BLaER1 treated with 17β-estradiol and CSF1 and Interleukin-3, amounts not matched to agents 10 nM and 100 nM (cell line): ENCODE data around the gene ADCY3.
A peak's percentile ranks its signal among the peaks of the same experiment; 100 is the strongest.

Source experiments
- H3K27ac ChIP-seq, 11 experiments: shearing (Covaris generic); formaldehyde crosslinking; 2 replicates each; pipeline ENCODE4 v1.8.1; 2022
- H3K27me3 ChIP-seq, 11 experiments: shearing (Covaris generic); formaldehyde crosslinking; 2 replicates each; pipeline ENCODE4 v1.8.1; 2022
- H3K36me3 ChIP-seq, 11 experiments: shearing (Covaris generic); formaldehyde crosslinking; 2 replicates each; pipeline ENCODE4 v1.8.1; 2022
- H3K4me1 ChIP-seq, 10 experiments: shearing (Covaris generic); formaldehyde crosslinking; 2 replicates each; pipeline ENCODE4 v1.8.1; 2022
- H3K4me2 ChIP-seq, 11 experiments: shearing (Covaris generic); formaldehyde crosslinking; 2 replicates each; pipeline ENCODE4 v1.8.1; 2022
- H3K4me3 ChIP-seq, 10 experiments: shearing (Covaris generic); formaldehyde crosslinking; 2 replicates each; pipeline ENCODE4 v1.8.1; 2022
- H3K9ac ChIP-seq, 11 experiments: shearing (Covaris generic); formaldehyde crosslinking; 2 replicates each; pipeline ENCODE4 v1.8.1; 2022
- H3K9me3 ChIP-seq, 11 experiments: shearing (Covaris generic); formaldehyde crosslinking; replicated peaks in 1 of 11; 2 replicates each; pipeline ENCODE4 v1.8.1; 2022
- H4K20me1 ChIP-seq, 11 experiments: shearing (Covaris generic); formaldehyde crosslinking; 2 replicates each; pipeline ENCODE4 v1.8.1; 2022
- Cebpa-rat ChIP-seq, 11 experiments: shearing (Covaris generic); IDR thresholded peaks; 2 replicates each; pipeline ENCODE4 v1.8.1; 2022

ADCY3 gene

DNA sequence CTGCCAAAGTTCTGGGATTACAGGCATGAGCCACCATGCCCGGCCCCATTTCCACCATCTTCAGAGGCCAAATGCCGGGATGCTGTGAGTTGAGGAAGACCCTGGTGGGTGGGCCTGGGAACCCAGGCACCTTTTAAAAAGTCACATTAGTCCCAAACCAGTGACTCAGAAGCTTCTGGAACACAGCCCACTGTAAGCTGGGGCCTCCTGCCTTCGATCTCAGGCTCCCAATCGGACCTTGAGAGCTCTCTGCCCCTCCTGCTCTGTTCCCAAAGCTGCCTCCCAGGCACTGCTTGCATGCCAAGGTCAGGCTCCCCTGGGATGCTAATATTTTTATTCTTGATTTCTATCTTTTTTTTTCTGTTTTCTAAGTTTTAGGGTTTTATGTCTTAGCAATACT is 4.2 kb downstream of the ADCY3 start:
- Histone ChIP-seq H3K27me3 (peaks cover 0 to 4% (median 0%) of the 10 kb centered on the region in 11 experiments; a peak in 5 of 22 replicates), H3K27ac (no peak overlapping the region), H3K4me3 (no peak overlapping the region), H4K20me1 (peaks cover 0 to 67% (median 50%) of the 10 kb centered on the region in 11 experiments; a peak in 18 of 22 replicates), H3K9me3 (peaks cover under 1 to 10% (median 4%) of the 10 kb centered on the region in 11 experiments; a peak in 12 of 22 replicates), H3K36me3 (peaks cover 0 to 63% (median 27%) of the 10 kb centered on the region in 11 experiments; a peak in 19 of 22 replicates), H3K4me2 (peak overlapping the region in 7 of 11 experiments; percentile 26 to 99 (median 94); a peak in 8 of 22 replicates), H3K4me1 (peaks cover 30 to 61% (median 47%) of the 10 kb centered on the region in 10 experiments), H3K9ac (no peak overlapping the region)
- TF ChIP-seq Cebpa-rat (IDR thresholded peaks at IDR 0.05), result no peak

DNA sequence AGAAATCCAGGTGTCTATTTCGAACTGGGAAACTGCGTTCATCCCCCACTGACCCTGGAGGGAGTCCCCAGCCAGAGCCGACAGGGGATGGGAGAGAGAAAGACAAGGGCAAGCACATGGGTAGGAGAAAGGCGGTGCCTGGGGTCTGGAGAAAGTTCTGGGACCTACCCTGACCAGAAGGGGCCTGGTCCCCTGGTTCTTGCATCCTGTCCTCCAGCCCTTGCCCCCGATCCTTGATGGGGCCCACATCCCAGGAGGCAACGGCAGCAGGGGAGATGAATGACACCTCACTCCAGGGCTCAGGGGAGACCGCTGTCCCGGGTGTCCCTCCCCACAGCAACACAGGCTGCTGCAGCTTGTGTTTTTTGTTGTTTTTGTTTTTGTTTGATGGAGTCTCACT is 4.9 kb downstream of the ADCY3 start:
- Histone ChIP-seq H3K36me3 (peaks cover 2 to 69% (median 33%) of the 10 kb centered on the region in 11 experiments; a peak in 20 of 22 replicates), H3K27me3 (no peaks in the 10 kb centered on the region), H3K9ac (peak overlapping the region in 2 of 11 experiments; percentile 24 to 31; a peak in 2 of 22 replicates), H3K4me2 (peak overlapping the region in 8 of 11 experiments; percentile 12 to 96 (median 32); a peak in 10 of 22 replicates), H3K4me1 (peaks cover 30 to 61% (median 46%) of the 10 kb centered on the region in 10 experiments), H4K20me1 (peaks cover 0 to 67% (median 50%) of the 10 kb centered on the region in 11 experiments; a peak in 18 of 22 replicates), H3K4me3 (no peak overlapping the region), H3K9me3 (peaks cover 7 to 16% (median 10%) of the 10 kb centered on the region in 11 experiments; a peak in 16 of 22 replicates), H3K27ac (no peak overlapping the region)
- TF ChIP-seq Cebpa-rat (IDR thresholded peaks at IDR 0.05), result no peak

DNA sequence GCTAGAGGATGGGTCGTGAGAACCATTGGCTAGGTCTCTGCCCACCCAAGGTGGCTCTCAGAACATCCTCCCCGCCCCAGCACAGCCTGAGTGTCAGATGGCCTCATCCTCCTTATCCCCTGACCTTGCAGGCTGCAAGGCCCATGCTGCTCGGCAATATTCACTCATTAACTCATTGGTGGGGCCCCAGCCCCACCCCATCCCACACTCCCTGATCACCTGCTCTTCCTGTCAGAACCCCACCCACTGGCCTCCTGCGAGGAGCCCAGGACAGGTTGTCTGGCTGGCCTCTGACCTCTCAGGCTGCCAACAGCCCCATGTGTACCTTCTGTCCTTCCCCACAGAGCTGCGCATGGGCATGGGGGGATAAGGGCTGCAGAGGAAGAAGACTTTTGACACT is 5.3 kb downstream of the ADCY3 start:
- peak overlapping the region in 7 of 11 experiments; percentile 12 to 96 (median 32); a peak in 5 of 22 replicates for H3K4me2 ChIP-seq
- H3K27me3 ChIP-seq, result no peaks in the 10 kb centered on the region
- no peak overlapping the region for H3K27ac ChIP-seq
- H3K36me3 ChIP-seq, result peaks cover 6 to 74% (median 38%) of the 10 kb centered on the region in 11 experiments; a peak in 20 of 22 replicates
- no peak overlapping the region for H3K4me3 ChIP-seq
- peaks cover 0 to 67% (median 50%) of the 10 kb centered on the region in 11 experiments; a peak in 18 of 22 replicates for H4K20me1 ChIP-seq
- H3K9ac ChIP-seq, result 0 out of 22 replicates have a peak overlapping the region, but pooled peaks of 2 of the 11 experiments have one; percentile 24 to 31
- no peak for TF ChIP-seq Cebpa-rat (IDR thresholded peaks at IDR 0.05)
- H3K4me1 ChIP-seq, result peaks cover 30 to 61% (median 46%) of the 10 kb centered on the region in 10 experiments
- H3K9me3 ChIP-seq, result peaks cover 7 to 20% (median 14%) of the 10 kb centered on the region in 11 experiments; a peak in 16 of 22 replicates

DNA sequence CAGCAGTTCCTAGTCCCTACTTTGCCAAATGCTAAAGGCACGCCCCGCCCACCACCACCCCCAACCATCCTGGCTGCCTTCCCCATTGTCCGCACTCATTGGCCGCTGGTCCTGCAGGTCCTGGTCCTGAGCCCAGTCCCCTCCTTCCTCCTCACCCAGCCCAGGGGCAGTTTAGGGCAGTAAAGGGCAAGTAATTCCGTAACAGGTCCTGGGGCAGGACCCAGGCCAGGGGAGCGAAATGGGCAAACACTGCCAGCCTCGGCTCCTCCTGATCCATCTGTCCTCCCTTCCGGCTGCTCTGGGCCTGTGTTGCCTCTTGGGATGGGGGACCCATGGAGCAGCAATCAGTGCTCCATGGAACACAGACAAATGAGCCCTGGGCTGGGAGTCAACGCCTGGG is 6.1 kb downstream of the ADCY3 start:
- Histone ChIP-seq H3K4me2 (no peak overlapping the region), H3K27me3 (no peaks in the 10 kb centered on the region), H3K4me1 (peaks cover 24 to 55% (median 41%) of the 10 kb centered on the region in 10 experiments), H3K4me3 (no peak overlapping the region), H3K27ac (no peak overlapping the region), H4K20me1 (peaks cover 0 to 65% (median 46%) of the 10 kb centered on the region in 11 experiments; a peak in 18 of 22 replicates), H3K9me3 (peaks cover 7 to 21% (median 14%) of the 10 kb centered on the region in 11 experiments; a peak in 16 of 22 replicates), H3K9ac (no peak overlapping the region), H3K36me3 (peaks cover 6 to 81% (median 44%) of the 10 kb centered on the region in 11 experiments; a peak in 20 of 22 replicates)
- TF ChIP-seq Cebpa-rat (IDR thresholded peaks at IDR 0.05), result no peak

DNA sequence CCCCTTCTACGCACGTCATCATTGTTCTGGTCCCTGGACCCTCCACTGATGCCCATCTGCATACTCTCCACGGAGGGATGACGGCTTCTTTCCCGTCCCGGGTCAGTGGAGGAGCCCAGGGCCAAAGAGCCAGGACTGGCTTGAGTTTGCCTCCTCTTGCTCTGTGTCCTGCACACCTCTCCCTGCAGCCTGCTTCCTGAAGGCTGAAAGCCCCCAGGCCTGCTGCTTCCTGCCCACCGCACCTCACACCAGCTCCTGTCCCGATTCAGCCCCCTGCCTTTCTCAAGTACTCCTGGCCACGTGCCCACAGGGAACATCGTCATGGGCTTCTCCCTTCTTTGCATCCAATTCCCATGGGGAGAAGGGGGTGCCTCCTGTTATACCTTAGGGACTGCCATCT is 7.1 kb downstream of the ADCY3 start:
- Histone ChIP-seq H3K4me2 (no peak overlapping the region), H3K9me3 (peaks cover 7 to 21% (median 14%) of the 10 kb centered on the region in 11 experiments; a peak in 16 of 22 replicates), H3K4me3 (no peak overlapping the region), H3K36me3 (peaks cover 6 to 80% (median 44%) of the 10 kb centered on the region in 11 experiments; a peak in 20 of 22 replicates), H4K20me1 (peaks cover 0 to 60% (median 36%) of the 10 kb centered on the region in 11 experiments; a peak in 18 of 22 replicates), H3K27me3 (no peaks in the 10 kb centered on the region), H3K9ac (no peak overlapping the region), H3K27ac (no peak overlapping the region), H3K4me1 (peaks cover 15 to 46% (median 32%) of the 10 kb centered on the region in 10 experiments)
- no peak for TF ChIP-seq Cebpa-rat (IDR thresholded peaks at IDR 0.05)

DNA sequence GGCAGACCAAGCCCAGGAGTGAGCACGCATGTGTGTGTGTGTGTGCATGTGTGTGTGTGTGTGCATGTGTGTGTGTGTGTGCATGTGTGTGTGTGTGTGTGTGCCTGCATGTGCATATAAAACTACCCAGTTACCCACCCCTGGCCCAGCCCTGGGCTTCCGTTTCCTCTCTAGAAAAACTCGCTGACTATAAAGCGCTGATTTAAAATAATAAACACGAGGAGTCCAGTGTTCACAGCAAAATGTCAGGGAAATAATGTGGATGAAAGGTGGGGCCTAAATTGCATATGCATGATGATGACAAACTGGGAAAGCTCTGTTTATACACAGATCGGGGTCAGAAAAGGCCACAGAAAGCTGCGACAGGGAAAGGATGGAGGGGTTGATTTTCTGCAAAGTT is 7.5 kb downstream of the ADCY3 start:
- Histone ChIP-seq H4K20me1 (peaks cover 0 to 55% (median 32%) of the 10 kb centered on the region in 11 experiments; a peak in 17 of 22 replicates), H3K36me3 (peaks cover 6 to 76% (median 45%) of the 10 kb centered on the region in 11 experiments; a peak in 20 of 22 replicates), H3K9me3 (peaks cover 7 to 21% (median 14%) of the 10 kb centered on the region in 11 experiments; a peak in 16 of 22 replicates), H3K27ac (no peak overlapping the region), H3K4me1 (peaks cover 12 to 42% (median 31%) of the 10 kb centered on the region in 10 experiments), H3K27me3 (no peaks in the 10 kb centered on the region), H3K9ac (no peak overlapping the region), H3K4me3 (no peak overlapping the region), H3K4me2 (no peak overlapping the region)
- TF ChIP-seq Cebpa-rat (IDR thresholded peaks at IDR 0.05), result no peak

DNA sequence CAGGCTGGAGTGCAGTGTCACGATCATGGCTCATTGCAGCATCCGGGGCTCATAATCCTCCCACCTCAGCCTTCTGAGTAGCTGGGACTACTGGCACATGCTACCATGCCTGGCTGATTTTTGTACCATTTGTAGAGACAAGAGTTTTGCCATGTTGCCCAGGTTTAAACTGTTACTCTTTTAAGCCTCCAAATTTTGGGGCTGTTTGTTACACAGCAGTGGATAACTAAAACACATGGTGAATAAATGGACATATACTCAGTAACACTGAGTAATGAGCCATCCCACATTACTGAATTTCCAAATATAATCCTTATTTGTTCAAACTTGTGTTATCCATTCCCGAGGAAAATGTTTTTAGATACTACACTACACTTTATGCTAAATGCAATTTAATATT is 9.8 kb downstream of the ADCY3 start:
- Histone ChIP-seq H3K36me3 (peaks cover 6 to 80% (median 50%) of the 10 kb centered on the region in 11 experiments; a peak in 20 of 22 replicates), H3K9ac (no peak overlapping the region), H3K4me3 (no peak overlapping the region), H3K27ac (no peak overlapping the region), H4K20me1 (peaks cover 0 to 34% (median 15%) of the 10 kb centered on the region in 11 experiments; a peak in 15 of 22 replicates), H3K27me3 (no peaks in the 10 kb centered on the region), H3K9me3 (peaks cover 7 to 21% (median 14%) of the 10 kb centered on the region in 11 experiments; a peak in 16 of 22 replicates), H3K4me2 (no peak overlapping the region), H3K4me1 (peaks cover 10 to 31% (median 22%) of the 10 kb centered on the region in 10 experiments)
- TF ChIP-seq Cebpa-rat (IDR thresholded peaks at IDR 0.05), result no peak

DNA sequence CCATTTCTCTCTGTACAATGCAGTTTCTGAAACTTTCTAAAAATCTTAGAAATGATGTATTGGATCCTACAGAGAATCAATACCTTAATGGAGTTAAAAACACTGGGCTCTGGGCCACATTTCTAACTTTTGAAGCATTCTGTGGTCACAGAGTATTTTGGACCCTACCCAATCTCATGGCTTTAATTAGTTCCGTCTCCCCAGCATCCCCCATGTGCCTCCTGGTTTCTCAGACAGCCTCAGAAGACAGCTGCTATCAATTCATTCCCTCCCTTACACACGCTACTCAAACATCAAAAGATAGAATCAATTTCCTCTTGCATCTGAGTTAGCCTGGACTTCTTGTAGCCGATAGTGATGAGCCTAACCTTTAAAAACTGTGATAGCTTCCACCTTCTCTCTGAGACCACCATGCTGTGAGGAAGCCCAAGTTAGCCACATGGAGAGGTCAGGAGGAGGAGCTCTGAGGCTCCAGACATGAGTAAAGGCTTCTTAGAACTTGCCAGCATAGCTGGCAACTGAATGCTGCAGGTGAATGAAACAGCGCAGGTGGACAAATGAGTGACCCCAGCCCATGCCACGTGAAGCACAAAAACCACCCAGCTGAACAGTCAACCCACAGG is 10.4 kb downstream of the ADCY3 start:
- H3K27me3 ChIP-seq, result no peaks in the 10 kb centered on the region
- H3K27ac ChIP-seq, result no peak overlapping the region
- peaks cover 10 to 25% (median 17%) of the 10 kb centered on the region in 10 experiments; a peak in 19 of 20 replicates for H3K4me1 ChIP-seq
- no peak overlapping the region for H3K4me3 ChIP-seq
- no peak overlapping the region for H3K9ac ChIP-seq
- H3K9me3 ChIP-seq, result peaks cover 7 to 21% (median 14%) of the 10 kb centered on the region in 11 experiments; a peak in 16 of 22 replicates
- peaks cover 0 to 29% (median 10%) of the 10 kb centered on the region in 11 experiments; a peak in 13 of 22 replicates for H4K20me1 ChIP-seq
- TF ChIP-seq Cebpa-rat (IDR thresholded peaks at IDR 0.05), result no peak
- H3K36me3 ChIP-seq, result peaks cover 6 to 78% (median 46%) of the 10 kb centered on the region in 11 experiments; a peak in 20 of 22 replicates
- no peak overlapping the region for H3K4me2 ChIP-seq
